CD4-positive, alpha-beta T cell (primary cell): ENCODE results near the gene P2RY14. TPM values are rescaled to one million over a fixed set of nuclear protein-coding genes. Genes with fewer than 3 reads are reported as not detected.

Source experiments
- ATAC-seq: fragments of 200-7000 bp; cut with Tn5 transposase; one replicate; pipeline ENCODE4 v1.10.0; 2022; ENCODE audit warnings: mild to moderate bottlenecking; ENCODE audit not compliant: poor library complexity
- CTCF ChIA-PET: fragments of 350-600 bp; sonication (Branson Sonifier 250); formaldehyde crosslinking; loops from one replicate; lab custom pipeline; 2021; ENCODE audit warnings: antibody characterized with exemption, inconsistent platforms; lab: Charles Lee
- POLR2A ChIA-PET: fragments of 350-600 bp; sonication (Branson Sonifier 250); formaldehyde crosslinking; loops from one replicate; lab custom pipeline; 2021; ENCODE audit warnings: antibody characterized with exemption, inconsistent platforms; lab: Charles Lee
- DNase-seq, 14 experiments: peaks; one replicate each; pipeline ENCODE4 v3.0.0-alpha.2; 2013 to 2020; ENCODE audit warnings: mixed read lengths in 2 of 14
- H3K27ac ChIP-seq, 2 donors: one replicate each; pipeline versions ENCODE4 v1.5.1 to v1.7.0; 2013; ENCODE audit warnings: low read length in 2 of 2, low read depth in 1 of 2, mild to moderate bottlenecking in 1 of 2
- H3K27me3 ChIP-seq, 2 experiments: 1 replicate in 1 of 2; 2 replicates in 1 of 2; pipeline versions ENCODE4 v1.6.1 to v1.7.0; 2013; ENCODE audit warnings: low read length in 2 of 2, control low read depth in 1 of 2, mild to moderate bottlenecking in 1 of 2, moderate library complexity in 1 of 2; ENCODE audit not compliant: insufficient read depth in 2 of 2, control insufficient read depth in 1 of 2
- H3K36me3 ChIP-seq: one replicate; pipeline ENCODE4 v1.6.1; 2013; ENCODE audit warnings: low read length, control low read depth; ENCODE audit not compliant: insufficient read depth
- H3K4me1 ChIP-seq: one replicate; pipeline ENCODE4 v1.6.1; 2013; ENCODE audit warnings: low read length, control low read depth; ENCODE audit not compliant: insufficient read depth
- H3K4me3 ChIP-seq: one replicate; pipeline ENCODE4 v1.5.1; 2013; ENCODE audit warnings: mild to moderate bottlenecking, low read length, moderate library complexity
- H3K9me3 ChIP-seq, 2 experiments: 1 replicate in 1 of 2; 2 replicates in 1 of 2; pipeline versions ENCODE4 v1.6.1 to v1.7.0; 2013; ENCODE audit warnings: low read length in 2 of 2, mild to moderate bottlenecking in 2 of 2, control low read depth in 1 of 2, moderate library complexity in 1 of 2; ENCODE audit not compliant: control insufficient read depth in 1 of 2, insufficient read depth in 1 of 2
- H3K27ac Mint-ChIP-seq: one replicate; pipeline ENCODE4 v1.8.0; 2020; ENCODE audit warnings: mixed read lengths
- H3K27me3 Mint-ChIP-seq: one replicate; pipeline ENCODE4 v1.8.0; 2021; ENCODE audit warnings: mixed read lengths
- H3K36me3 Mint-ChIP-seq: one replicate; pipeline ENCODE4 v1.8.0; 2021; ENCODE audit warnings: low read depth, mixed read lengths
- H3K4me1 Mint-ChIP-seq: one replicate; pipeline ENCODE4 v1.8.0; 2021; ENCODE audit warnings: low read depth, mixed read lengths
- H3K4me3 Mint-ChIP-seq: one replicate; pipeline ENCODE4 v1.8.0; 2020; ENCODE audit warnings: mild to moderate bottlenecking, mixed read lengths
- H3K9me3 Mint-ChIP-seq: one replicate; pipeline ENCODE4 v1.8.0; 2020; ENCODE audit warnings: mixed read lengths
- CTCF ChIP-seq: fragments of 200-600 bp; IDR thresholded peaks from one replicate; pipeline ENCODE4 v1.8.0; 2022; ENCODE audit warnings: antibody characterized with exemption, mild to moderate bottlenecking
- intact Hi-C, 2 experiments: fragments of 100-400 bp; cut with DNase I in 1 of 2; cut with micrococcal nuclease in 1 of 2; formaldehyde crosslinking; loops; one replicate each; pipeline versions ENCODE4 v1.15.1 to v1.9.0; 2023 to 2025; cut with DNase I, micrococcal nuclease
- total RNA-seq, 174 experiments: library from RNA in 2 of 174; stranded (reverse) in 2 of 174; gene quantifications; one replicate each; pipeline ENCODE4 v1.2.3 and lab custom pipeline; 2021 to 2026

The P2RY14 gene
- total RNA-seq, 2 experiments from 2014 or later: 0.22 TPM; not detected in 1

GRCh38 chr3:151283907-151284461 lies 5.6 kb upstream of the P2RY14 start:
- Histone ChIP-seq H3K27me3 (no peaks in the 10 kb centered on the region), H3K36me3 (no peaks in the 10 kb centered on the region), H3K4me1 (peaks cover 4% of the 10 kb centered on the region), H3K9me3 (no peaks in the 10 kb centered on the region), H3K27ac (no peak overlapping the region), H3K4me3 (no peak overlapping the region)
- CTCF ChIA-PET: interaction anchor here (0.9 to 1.9 kb wide), 3 partner anchors 56 to 116 kb away, joined by 3 to 15 read pairs (median 4); no protein-coding TSS in a partner anchor
- peak; percentile 37 for ATAC-seq
- Mint-ChIP-seq H3K4me1 (peaks cover 17% of the 10 kb centered on the region), H3K9me3 (no peaks in the 10 kb centered on the region), H3K36me3 (no peaks in the 10 kb centered on the region), H3K27ac (peak overlapping the region; percentile 57), H3K4me3 (no peak overlapping the region), H3K27me3 (no peaks in the 10 kb centered on the region)
- intact Hi-C loops: loop anchor here (1.0 to 10.0 kb wide), 5 partner anchors 56 to 562 kb away; no protein-coding TSS in a partner anchor
- POLR2A ChIA-PET: no interaction called here
- DNase-seq: peak in 2 of 14 experiments; percentile 15 to 38
- TF ChIP-seq CTCF: no peak

DNA sequence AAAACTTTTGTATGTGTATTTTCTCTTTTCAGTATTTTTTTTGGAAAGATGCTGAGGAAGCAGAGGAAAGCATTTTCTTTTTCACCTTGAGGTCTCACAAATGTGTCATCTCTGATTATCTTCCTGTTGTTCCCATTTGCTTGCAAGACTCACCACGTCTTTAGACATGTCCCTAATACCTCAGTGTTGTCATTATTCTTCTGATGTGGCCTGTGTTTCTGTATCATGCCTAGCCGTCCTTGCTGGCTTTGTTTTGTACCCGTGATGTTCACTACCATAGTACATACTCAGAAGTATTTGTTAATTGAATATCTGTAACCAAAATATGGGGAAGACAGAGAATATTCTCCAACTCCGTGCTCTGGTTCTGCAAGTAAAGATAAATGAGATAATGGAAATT lies 5.0 kb upstream of the P2RY14 start:
- Histone ChIP-seq H3K27me3 (no peaks in the 10 kb centered on the region), H3K4me3 (no peak overlapping the region), H3K9me3 (no peaks in the 10 kb centered on the region), H3K36me3 (no peaks in the 10 kb centered on the region), H3K27ac (no peak overlapping the region), H3K4me1 (peaks cover 7% of the 10 kb centered on the region)
- Mint-ChIP-seq H3K9me3 (no peaks in the 10 kb centered on the region), H3K27me3 (no peaks in the 10 kb centered on the region), H3K36me3 (no peaks in the 10 kb centered on the region), H3K4me3 (no peak overlapping the region), H3K27ac (no peak overlapping the region), H3K4me1 (peaks cover 23% of the 10 kb centered on the region)
- CTCF ChIA-PET: interaction anchor here (1.0 to 6.2 kb wide), 4 partner anchors 56 to 127 kb away, joined by 4 to 65 read pairs (median 10); no protein-coding TSS in a partner anchor
- POLR2A ChIA-PET: no interaction called here
- intact Hi-C loops: loop anchor here (1.0 to 10.0 kb wide), 5 partner anchors 55 to 561 kb away; no protein-coding TSS in a partner anchor
- DNase-seq: peak in 2 of 14 experiments; percentile 30 to 41
- TF ChIP-seq CTCF: no peak
- peak; percentile 59 for ATAC-seq

GRCh38 chr3:151282921-151283320 lies 4.6 kb upstream of the P2RY14 start:
- POLR2A ChIA-PET: interaction anchor here (1.5 kb wide), 1 partner anchor 112 kb away, joined by 4 read pairs; no protein-coding TSS in a partner anchor
- Histone ChIP-seq H3K4me3 (no peak overlapping the region), H3K27ac (no peak overlapping the region), H3K27me3 (no peaks in the 10 kb centered on the region), H3K36me3 (no peaks in the 10 kb centered on the region), H3K4me1 (peaks cover 11% of the 10 kb centered on the region), H3K9me3 (no peaks in the 10 kb centered on the region)
- Mint-ChIP-seq H3K4me3 (no peak overlapping the region), H3K27me3 (no peaks in the 10 kb centered on the region), H3K4me1 (peaks cover 27% of the 10 kb centered on the region), H3K9me3 (no peaks in the 10 kb centered on the region), H3K36me3 (no peaks in the 10 kb centered on the region), H3K27ac (no peak overlapping the region)
- DNase-seq (peak in 3 of 14 experiments; percentile 72 to 79 (median 78)), ATAC-seq (peak; percentile 68)
- CTCF ChIA-PET: interaction anchor here (0.6 to 6.2 kb wide), 6 partner anchors 9 to 126 kb away, joined by 3 to 65 read pairs (median 4); no protein-coding TSS in a partner anchor
- intact Hi-C loops: loop anchor here (1.0 to 10.0 kb wide), 5 partner anchors 55 to 561 kb away; no protein-coding TSS in a partner anchor
- peak; percentile 83 for TF ChIP-seq CTCF
